HEK293 (cell line): ENCODE measurements around the gene HYKK.

Source experiments
- CTCF ChIP-seq: fragments of 450-650 bp; formaldehyde crosslinking; IDR thresholded peaks from 2 replicates; pipeline ENCODE4 v1.5.1; 2016; ENCODE audit warnings: missing biosample characterization, missing genetic modification characterization
- GFI1B ChIP-seq: fragments of 450-650 bp; formaldehyde crosslinking; IDR thresholded peaks from 2 replicates; pipeline ENCODE4 v1.5.1; 2016; ENCODE audit warnings: missing biosample characterization, missing genetic modification characterization
- KLF1 ChIP-seq: fragments of 450-650 bp; formaldehyde crosslinking; IDR thresholded peaks from 2 replicates; pipeline ENCODE4 v1.5.1; 2016; ENCODE audit warnings: missing biosample characterization, missing genetic modification characterization
- PBX3 ChIP-seq: sonication (generic); formaldehyde crosslinking; IDR thresholded peaks from 2 replicates; pipeline ENCODE4 v1.8.1; 2022; ENCODE audit warnings: mild to moderate bottlenecking, moderate library complexity, missing genetic modification reagents
- REPIN1 ChIP-seq: fragments of 450-650 bp; formaldehyde crosslinking; IDR thresholded peaks from 2 replicates; pipeline ENCODE4 v1.5.1; 2017; ENCODE audit warnings: missing biosample characterization, missing genetic modification characterization, low read depth
- ZEB2 ChIP-seq: fragments of 450-650 bp; formaldehyde crosslinking; IDR thresholded peaks from 2 replicates; pipeline ENCODE4 v1.5.1; 2016; ENCODE audit warnings: missing biosample characterization, missing genetic modification characterization
- ZNF211 ChIP-seq: fragments of 450-650 bp; formaldehyde crosslinking; IDR thresholded peaks from 2 replicates; pipeline ENCODE4 v1.5.1; 2016; ENCODE audit warnings: low read depth, missing biosample characterization, missing genetic modification characterization
- ZNF350 ChIP-seq: fragments of 450-650 bp; formaldehyde crosslinking; IDR thresholded peaks from 2 replicates; pipeline ENCODE4 v1.5.0; 2017; ENCODE audit warnings: missing biosample characterization, mild to moderate bottlenecking, missing genetic modification characterization
- ZNF416 ChIP-seq: fragments of 450-650 bp; formaldehyde crosslinking; IDR thresholded peaks from 2 replicates; pipeline ENCODE4 v1.5.1; 2016; ENCODE audit warnings: missing biosample characterization, missing genetic modification characterization
- ZNF521 ChIP-seq: fragments of 450-650 bp; formaldehyde crosslinking; IDR thresholded peaks from 2 replicates; pipeline ENCODE4 v1.5.1; 2017; ENCODE audit warnings: missing biosample characterization, mild to moderate bottlenecking, missing genetic modification characterization
- ZNF624 ChIP-seq: fragments of 450-650 bp; formaldehyde crosslinking; IDR thresholded peaks from 2 replicates; pipeline ENCODE4 v1.5.1; 2017; ENCODE audit warnings: missing biosample characterization, missing genetic modification characterization
- ZNF654 ChIP-seq: fragments of 450-650 bp; formaldehyde crosslinking; IDR thresholded peaks from 2 replicates; pipeline ENCODE4 v1.5.1; 2016; ENCODE audit warnings: low read depth, missing biosample characterization, missing genetic modification characterization
- ZNF704 ChIP-seq: fragments of 450-650 bp; formaldehyde crosslinking; IDR thresholded peaks from 2 replicates; pipeline ENCODE4 v1.5.1; 2016; ENCODE audit warnings: missing biosample characterization, missing genetic modification characterization
- ZNF76 ChIP-seq: fragments of 450-650 bp; formaldehyde crosslinking; IDR thresholded peaks from 2 replicates; pipeline ENCODE4; 2016; ENCODE audit warnings: low read depth, missing biosample characterization, missing genetic modification characterization, borderline replicate concordance

- TF ChIP-seq ZNF76 (tag by site-specific recombination) (no peak), CTCF (tag by site-specific recombination) (no peak), ZNF654 (no peak), ZNF350 (no peak), GFI1B (tag by site-specific recombination) (no peak), ZNF624 (tag by site-specific recombination) (no peak), ZNF211 (tag by site-specific recombination) (no peak), ZNF704 (tag by site-specific recombination) (no peak), REPIN1 (tag by site-specific recombination) (no peak), PBX3 (CRISPR knock-in tag) (no peak), KLF1 (no peak), ZNF416 (tag by site-specific recombination) (no peak), ZNF521 (tag by site-specific recombination) (no peak), ZEB2 (tag by site-specific recombination) (no peak)
Measured at GRCh38 chr15:78481917-78482316, 25.5 kb upstream of the HYKK start.
